GM23248 (cell line): ENCODE data around the gene KCNMA1.

Experiments used
- EZH2 ChIP-seq: fragments of 200-600 bp; sonication (generic); IDR thresholded peaks from 2 replicates; pipeline ENCODE4 v1.6.1; 2018; ENCODE audit warnings: antibody characterized with exemption, mild to moderate bottlenecking; ENCODE audit not compliant: insufficient read depth, poor library complexity, severe bottlenecking
- EZH2phosphoT487 ChIP-seq: fragments of 200-600 bp; sonication (generic); IDR thresholded peaks from 2 replicates; pipeline ENCODE4 v1.6.1; 2018; ENCODE audit warnings: antibody characterized with exemption, moderate library complexity, mild to moderate bottlenecking, low read depth; ENCODE audit not compliant: insufficient read depth

- TF ChIP-seq EZH2phosphoT487 = no peak
- TF ChIP-seq EZH2 = no peak
These were observed 107.6 kb downstream of the KCNMA1 start for GRCh38 chr10:77530011-77530410.
